ENCODE data around the gene KRT36.

Gene KRT36

DNA sequence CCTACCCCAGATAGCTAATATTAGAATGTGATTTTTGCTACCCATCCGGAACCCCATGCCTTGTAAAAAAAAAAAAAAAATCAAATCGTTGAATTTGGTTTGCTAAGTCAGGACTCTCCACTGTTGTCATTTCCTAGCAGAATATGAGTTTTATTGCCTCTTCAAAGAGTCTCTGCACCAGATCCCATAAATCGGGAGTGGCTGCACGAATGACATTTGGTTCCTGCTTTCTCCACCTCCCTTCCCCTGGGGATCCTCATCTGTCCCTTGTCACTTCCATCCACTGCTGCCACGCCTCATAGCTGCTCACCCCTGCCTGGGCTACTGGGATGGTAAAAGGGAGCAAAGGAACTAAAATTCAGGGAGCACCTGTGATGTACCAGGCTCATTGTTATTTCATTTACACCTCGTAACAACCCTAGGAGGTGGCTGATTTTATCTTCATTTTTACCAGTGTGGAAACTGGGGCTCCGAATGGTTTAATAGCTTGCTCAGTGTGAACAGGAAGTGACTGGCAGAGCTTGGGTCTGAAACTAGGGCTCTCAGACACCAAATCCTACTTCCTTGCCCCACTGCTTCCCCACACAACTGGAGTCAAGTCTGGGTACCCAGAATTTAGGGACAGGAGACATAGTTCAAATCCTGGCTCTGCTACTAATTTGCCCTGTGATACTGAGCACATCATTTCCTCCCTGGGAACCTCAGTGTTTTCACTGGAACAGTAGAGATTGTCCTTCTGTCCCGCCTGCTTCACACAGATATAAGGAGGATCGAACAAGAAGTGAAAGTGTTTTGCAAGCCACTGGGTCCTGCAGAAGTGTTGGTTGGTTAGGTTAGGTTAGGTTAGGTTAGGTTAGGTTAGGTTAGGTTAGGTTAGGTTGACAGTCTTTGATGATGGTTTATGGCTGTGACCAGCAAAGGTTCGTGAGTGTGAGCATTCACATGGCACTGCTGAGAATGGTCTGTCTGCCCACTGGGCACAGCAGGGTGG is 585 bp upstream of the KRT36 start:
- TF ChIP-seq, protein P1, sequence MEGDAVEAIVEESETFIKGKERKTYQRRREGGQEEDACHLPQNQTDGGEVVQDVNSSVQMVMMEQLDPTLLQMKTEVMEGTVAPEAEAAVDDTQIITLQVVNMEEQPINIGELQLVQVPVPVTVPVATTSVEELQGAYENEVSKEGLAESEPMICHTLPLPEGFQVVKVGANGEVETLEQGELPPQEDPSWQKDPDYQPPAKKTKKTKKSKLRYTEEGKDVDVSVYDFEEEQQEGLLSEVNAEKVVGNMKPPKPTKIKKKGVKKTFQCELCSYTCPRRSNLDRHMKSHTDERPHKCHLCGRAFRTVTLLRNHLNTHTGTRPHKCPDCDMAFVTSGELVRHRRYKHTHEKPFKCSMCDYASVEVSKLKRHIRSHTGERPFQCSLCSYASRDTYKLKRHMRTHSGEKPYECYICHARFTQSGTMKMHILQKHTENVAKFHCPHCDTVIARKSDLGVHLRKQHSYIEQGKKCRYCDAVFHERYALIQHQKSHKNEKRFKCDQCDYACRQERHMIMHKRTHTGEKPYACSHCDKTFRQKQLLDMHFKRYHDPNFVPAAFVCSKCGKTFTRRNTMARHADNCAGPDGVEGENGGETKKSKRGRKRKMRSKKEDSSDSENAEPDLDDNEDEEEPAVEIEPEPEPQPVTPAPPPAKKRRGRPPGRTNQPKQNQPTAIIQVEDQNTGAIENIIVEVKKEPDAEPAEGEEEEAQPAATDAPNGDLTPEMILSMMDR (IDR thresholded peaks at IDR 0.05; ENCODE audit: low read depth, low read length): no peak
- no peak overlapping the region for H3K4me3 ChIP-seq (ENCODE audit: low read depth, low read length)

DNA sequence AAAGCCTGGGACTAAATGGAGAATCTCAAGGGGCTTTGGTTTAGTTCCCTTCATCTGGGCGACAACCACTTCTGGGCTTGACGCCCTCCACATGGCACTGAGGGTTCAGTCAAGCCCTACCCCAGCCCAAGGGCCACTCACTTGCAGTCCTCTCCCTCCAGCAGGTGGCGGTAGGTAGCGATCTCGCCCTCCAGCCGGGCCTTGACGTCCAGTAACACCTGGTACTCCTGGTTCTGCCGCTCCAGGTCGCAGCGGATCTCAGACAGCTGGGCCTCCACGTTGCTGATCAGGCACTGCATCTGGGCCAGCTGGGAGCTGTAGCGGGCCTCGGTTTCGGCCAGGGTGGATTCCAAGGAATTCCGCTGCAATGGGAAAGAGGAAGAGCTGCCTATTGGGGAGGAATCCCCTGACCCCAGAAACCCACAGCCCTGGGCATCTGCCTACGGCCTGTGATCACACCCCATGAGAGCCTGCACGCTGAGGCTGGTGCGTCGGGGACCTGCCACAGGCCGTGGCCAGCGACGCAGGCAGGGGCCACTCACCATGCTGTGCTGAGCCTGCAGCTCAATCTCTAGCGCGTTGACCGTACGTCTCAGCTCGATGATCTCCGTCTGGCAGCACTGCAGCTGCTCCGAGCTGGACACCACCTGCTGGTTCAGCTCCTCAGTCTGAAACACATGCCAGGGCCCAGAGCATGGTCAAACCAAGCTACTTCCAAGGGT is 2.7 kb downstream of the KRT36 start:
- TF ChIP-seq, protein P1 (IDR thresholded peaks at IDR 0.05; ENCODE audit: low read depth, low read length): no peak
- no peak overlapping the region for H3K4me3 ChIP-seq (ENCODE audit: low read depth, low read length)

DNA sequence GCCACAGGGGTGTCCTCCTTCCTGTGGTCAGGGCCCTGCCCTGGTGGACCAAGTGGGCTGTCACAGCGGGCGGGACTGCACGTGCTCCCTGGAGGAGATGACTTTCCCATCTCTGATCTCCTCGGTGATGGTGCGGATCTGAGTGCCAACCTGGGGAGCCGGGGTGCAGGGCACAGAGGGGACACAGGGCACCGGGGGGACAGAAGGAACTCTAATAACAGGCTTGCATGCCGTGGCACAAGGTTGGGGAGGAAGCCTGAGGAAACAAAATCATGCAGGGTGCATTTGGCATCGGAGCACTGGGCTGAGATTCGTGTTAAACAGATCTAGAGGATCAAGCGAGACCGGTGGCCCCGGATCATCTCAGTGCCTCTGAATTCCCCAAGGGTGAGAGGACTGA is 3.4 kb downstream of the KRT36 start:
- H3K4me3 ChIP-seq (ENCODE audit: low read depth, low read length): no peak overlapping the region
- TF ChIP-seq, protein P1 (IDR thresholded peaks at IDR 0.05; ENCODE audit: low read depth, low read length): no peak

DNA sequence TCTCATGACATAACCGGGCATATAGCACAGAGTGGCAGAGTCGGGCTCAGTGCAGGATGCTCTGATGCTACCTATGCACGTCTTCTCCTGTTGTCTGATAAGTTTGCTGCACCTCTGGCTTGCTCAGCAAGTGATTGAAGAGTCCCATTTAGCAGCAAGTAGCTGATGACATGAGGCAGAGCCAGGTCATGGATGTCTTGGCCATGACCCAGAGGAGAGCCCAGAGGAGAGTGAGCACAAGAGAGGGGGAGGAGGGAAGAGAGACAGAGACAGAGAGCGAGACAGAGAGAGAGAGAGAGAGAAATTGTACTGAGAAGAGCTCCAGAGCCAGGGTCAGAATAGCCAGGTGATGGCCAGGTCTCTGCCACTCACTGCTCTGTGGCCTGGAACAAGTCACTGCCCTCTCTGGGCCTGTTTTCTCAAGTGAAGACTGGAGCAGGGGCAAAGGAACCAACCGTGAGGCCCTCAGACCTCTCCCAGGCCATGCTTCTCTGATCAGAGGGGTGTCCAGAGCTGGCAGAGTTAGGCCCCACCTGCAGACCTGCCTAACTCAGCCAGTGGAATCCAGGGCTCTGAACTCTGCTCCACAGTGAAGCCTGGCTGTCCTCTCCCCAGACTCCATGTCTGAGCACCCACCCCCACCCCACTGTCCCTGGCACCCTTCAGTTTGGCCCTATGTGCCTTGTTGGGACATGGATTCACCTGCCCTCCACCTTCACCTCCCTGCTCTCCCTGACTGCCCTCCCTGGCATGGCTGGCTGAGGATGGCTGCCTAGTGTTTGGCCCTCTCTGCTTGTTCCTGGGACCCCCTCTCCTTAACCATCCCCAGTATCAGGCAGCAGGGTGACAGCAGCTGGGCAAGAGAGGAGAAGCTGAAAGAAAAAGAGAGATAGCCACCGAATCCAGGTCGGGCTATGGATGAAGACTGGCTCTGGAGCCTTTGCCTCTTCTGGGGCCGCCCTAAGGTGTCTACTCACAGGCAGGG is 4.5 kb downstream of the KRT36 start:
- H3K4me3 ChIP-seq (ENCODE audit: low read depth, low read length): no peak overlapping the region
- TF ChIP-seq, protein P1 (IDR thresholded peaks at IDR 0.05; ENCODE audit: low read depth, low read length): no peak

DNA sequence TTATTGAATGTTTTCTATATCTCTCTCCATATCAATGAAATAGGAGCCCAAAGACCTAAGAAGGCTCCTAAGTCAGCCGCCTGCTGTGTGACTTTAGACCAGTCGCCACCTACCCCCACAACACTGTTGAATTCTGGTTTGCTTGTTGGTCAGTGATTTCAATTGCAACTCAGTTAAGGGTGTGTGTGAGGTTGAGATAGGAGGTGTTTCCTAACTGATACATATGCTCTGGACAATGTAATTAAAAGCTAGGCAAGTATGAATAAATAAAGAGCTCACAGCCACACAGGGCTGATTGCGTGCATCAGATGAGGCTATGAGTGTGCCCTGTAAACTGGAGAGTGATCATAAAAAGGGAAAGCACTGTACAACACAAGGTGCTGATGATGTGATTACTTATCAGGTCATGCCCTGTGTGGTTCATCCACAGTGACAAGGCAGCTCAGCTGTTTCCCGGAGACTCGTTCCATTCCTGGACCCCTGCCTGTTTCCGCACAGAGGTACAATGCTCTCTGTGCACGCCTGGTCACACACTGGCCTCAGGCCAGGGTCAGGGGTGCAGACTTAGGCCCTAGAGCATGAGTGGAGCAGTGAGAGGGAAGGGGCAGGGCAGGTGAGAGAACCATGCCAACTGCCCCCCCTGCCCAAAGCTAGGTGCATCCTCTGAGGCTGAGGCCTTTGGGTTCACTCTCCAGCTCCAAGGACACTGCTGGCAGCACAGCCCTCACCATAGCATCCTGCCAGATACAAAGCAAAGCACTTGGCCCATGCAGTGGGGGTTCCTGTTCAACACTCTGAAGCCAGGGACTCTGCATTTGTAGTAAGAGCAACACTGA is 5.5 kb downstream of the KRT36 start:
- no peak overlapping the region for H3K4me3 ChIP-seq (ENCODE audit: low read depth, low read length)
- TF ChIP-seq, protein P1 (IDR thresholded peaks at IDR 0.05; ENCODE audit: low read depth, low read length): no peak

DNA sequence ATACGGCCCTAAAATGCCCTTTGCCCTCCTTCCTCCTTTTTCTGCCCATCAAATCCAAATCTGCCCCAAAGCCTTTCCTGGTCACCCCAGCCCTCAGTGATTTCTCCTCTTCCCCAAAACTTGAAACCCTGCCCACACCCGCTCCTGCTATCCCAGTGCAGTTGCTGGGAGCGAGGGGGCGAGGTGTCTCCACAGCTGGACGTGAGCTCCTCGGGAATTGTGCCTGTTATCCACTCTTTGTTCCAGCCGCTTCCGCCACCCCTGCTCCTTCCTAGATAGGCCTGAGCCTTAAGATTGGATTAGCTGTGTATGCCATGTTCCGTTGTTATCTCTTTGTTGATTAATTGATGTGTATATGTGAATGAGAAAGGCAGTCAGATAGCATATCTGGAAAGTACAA is 6.2 kb downstream of the KRT36 start:
- no peak overlapping the region for H3K4me3 ChIP-seq (ENCODE audit: low read depth, low read length)
- TF ChIP-seq, protein P1 (IDR thresholded peaks at IDR 0.05; ENCODE audit: low read depth, low read length): no peak
